ENCODE measurements around the gene STX1A.
"Not testable (repeated sequence)": the region's sequence is repeated elsewhere in the genome, so short reads cannot be mapped to it uniquely, and the experiment has no call there.

The STX1A gene

DNA sequence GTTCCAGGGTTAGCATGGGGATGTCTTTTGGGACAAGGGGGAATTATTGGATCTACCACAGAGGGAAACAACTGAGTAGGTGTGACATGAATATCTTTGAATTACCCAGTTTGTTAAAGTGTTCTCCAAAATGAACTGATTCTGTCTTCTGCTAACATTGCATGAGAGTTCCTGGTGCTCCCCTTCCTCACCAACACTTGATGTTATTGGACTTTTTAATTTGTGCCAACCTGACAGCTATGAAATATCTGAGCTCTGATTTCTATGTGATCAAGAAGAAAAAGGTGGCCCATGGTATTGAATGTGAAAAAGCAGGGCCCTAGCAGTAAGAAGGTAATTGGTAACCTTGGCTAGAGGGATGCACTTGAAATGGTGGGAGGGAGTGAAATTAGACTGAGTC, 56.4 kb downstream of the STX1A start:
- Histone ChIP-seq H3K4me3 (no peak overlapping the region), H3K27ac (no peak overlapping the region)
- no peak for TF ChIP-seq CTCF (IDR thresholded peaks at IDR 0.05)
- no peak for DNase-seq (ENCODE audit: low spot score)

DNA sequence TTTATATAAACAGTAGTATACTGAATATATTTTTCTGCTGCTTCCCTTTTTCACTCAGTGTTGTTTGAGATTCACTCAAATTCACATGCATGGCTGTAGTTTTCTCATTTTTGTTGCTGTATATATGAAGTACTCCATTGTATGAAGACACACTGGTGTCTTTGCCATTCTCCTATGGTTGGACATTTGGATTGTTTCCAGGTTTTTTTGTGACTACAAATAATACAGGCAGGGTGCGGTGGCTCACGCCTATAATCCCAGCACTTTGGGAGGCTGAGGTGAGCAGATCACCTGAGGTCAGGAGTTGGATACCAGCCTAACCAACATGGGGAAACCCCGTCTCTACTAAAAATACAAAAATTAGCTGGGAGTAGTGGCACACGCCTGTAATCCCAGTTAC, 58.9 kb downstream of the STX1A start:
- not testable (repeated sequence) for DNase-seq (ENCODE audit: low spot score); H3K27ac ChIP-seq; H3K4me3 ChIP-seq

DNA sequence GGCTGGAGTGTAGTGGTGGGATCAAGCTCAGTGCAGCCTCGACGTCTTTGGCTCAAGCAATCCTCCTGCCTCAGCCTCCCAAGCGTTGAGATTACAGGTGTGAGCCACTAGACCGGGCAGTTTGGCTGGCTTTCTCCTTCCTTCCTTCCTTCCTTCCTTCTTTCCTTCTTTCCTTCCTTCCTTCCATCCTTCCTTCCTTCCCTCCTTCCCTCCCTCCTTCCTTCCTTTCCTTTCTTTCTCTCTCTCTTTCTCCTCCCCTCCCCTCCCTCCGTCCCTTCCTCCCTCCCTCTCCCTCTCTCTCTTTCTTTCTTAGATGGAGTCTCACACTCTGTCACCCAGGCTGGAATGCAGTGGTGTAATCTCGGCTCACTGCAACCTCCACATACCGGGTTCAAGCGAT, 59.5 kb downstream of the STX1A start:
- DNase-seq (ENCODE audit: low spot score): no peak
- TF ChIP-seq CTCF (IDR thresholded peaks at IDR 0.05): no peak
- no peak overlapping the region for H3K4me3 ChIP-seq
- no peak overlapping the region for H3K27ac ChIP-seq

GRCh38 chr7:73655309-73655708, 64.2 kb downstream of the STX1A start:
- H3K27ac ChIP-seq; H3K4me3 ChIP-seq; DNase-seq (ENCODE audit: low spot score): not testable (repeated sequence)

DNA sequence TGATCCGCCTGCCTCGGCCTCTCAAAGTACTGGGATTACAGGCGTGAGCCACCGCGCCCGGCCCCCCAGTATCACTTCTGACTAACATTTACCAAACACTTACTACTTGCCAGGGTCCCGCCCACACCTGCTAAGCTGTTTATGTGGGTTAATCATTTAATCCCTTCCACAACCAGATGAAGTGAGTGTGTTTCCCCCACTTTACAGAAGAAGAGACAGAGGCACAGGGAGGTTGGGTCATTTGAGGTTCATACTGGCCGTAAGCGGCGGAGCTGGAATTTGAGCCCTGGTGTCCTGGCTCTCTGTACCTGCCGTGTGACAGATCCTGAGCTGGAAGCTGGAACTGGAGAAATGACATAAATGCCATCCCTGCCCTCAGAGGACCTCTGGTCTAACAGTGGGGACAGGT, 66.9 kb downstream of the STX1A start:
- Histone ChIP-seq H3K4me3 (no peak overlapping the region), H3K27ac (no peak overlapping the region)
- no peak for DNase-seq (ENCODE audit: low spot score)
- no peak for TF ChIP-seq CTCF (IDR thresholded peaks at IDR 0.05)

DNA sequence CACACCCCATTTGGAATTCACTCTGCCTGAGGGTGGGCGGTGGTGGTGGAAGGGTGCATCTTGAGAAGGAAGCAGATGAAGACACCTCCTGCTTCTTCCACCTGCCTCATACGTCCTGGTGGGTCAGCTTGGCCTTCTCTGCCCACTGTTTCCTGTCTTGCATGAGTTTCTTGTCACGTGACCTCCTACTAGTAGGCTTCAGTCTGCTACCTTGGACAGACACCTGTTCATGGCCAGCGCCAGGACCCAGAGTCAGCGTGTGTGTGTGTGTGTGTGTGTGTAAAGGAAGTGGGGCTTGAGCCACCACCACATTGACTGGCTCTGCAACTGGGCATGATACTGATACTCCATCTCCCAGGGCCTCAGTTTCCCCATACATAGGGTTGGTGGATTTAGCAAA, 68.9 kb downstream of the STX1A start:
- DNase-seq (ENCODE audit: low spot score): no peak
- H3K4me3 ChIP-seq: no peak overlapping the region
- no peak for TF ChIP-seq CTCF (IDR thresholded peaks at IDR 0.05)

GRCh38 chr7:73649576-73649975, 69.9 kb downstream of the STX1A start:
- H3K27ac ChIP-seq: no peak overlapping the region
- no peak for DNase-seq (ENCODE audit: low spot score)
- TF ChIP-seq CTCF (IDR thresholded peaks at IDR 0.05): no peak
- no peak overlapping the region for H3K4me3 ChIP-seq

More for the DNA sequence above, 68.9 kb downstream of the STX1A start:
- H3K27ac ChIP-seq: no peak overlapping the region
